Astrocyte (in vitro differentiated cells and primary cell): ENCODE data around the gene SYCP2. TPM values are rescaled to one million over a fixed set of nuclear protein-coding genes. Genes with fewer than 3 reads are reported as not detected.

Source experiments
- DNase-seq: peaks from one replicate; pipeline ENCODE4 v3.0.0-alpha.2; 2010; ENCODE audit warnings: low read depth
- FAIRE-seq: peaks from 2 replicates; lab custom pipeline; 2011; peaks lifted over from hg19 to GRCh38; lab: Jason Lieb, UNC
- H2AFZ ChIP-seq: 2 replicates; pipeline ENCODE4 v1.6.0; 2012; ENCODE audit warnings: low read depth, low read length, inconsistent platforms
- H3K27ac ChIP-seq: 2 replicates; pipeline ENCODE4 v1.5.1; 2011; ENCODE audit warnings: low read depth, low read length, inconsistent platforms
- H3K27me3 ChIP-seq: 2 replicates; pipeline ENCODE4 v1.6.0; 2011; ENCODE audit warnings: low read length, inconsistent platforms; ENCODE audit not compliant: insufficient read depth
- H3K36me3 ChIP-seq: 2 replicates; pipeline ENCODE4 v1.5.1; 2011; ENCODE audit warnings: low read length, inconsistent platforms; ENCODE audit not compliant: insufficient read depth
- H3K4me1 ChIP-seq: 2 replicates; pipeline ENCODE4 v1.5.1; 2011; ENCODE audit warnings: low read length, inconsistent platforms; ENCODE audit not compliant: insufficient read depth
- H3K4me2 ChIP-seq: 2 replicates; pipeline ENCODE4 v1.6.0; 2012; ENCODE audit warnings: low read length, inconsistent platforms
- H3K4me3 ChIP-seq: 2 replicates; pipeline ENCODE4 v1.5.1; 2011; ENCODE audit warnings: low read depth, mild to moderate bottlenecking, low read length, inconsistent platforms; ENCODE audit not compliant: insufficient read depth
- H3K79me2 ChIP-seq: 2 replicates; pipeline ENCODE4 v1.6.0; 2012; ENCODE audit warnings: mild to moderate bottlenecking, low read length, inconsistent platforms; ENCODE audit not compliant: insufficient read depth
- H3K9ac ChIP-seq: 2 replicates; pipeline ENCODE4 v1.6.0; 2012; ENCODE audit warnings: mild to moderate bottlenecking, low read length, inconsistent platforms
- H3K9me3 ChIP-seq: 2 replicates; pipeline ENCODE4 v1.5.1; 2012; ENCODE audit warnings: low read depth, mild to moderate bottlenecking, low read length, inconsistent platforms; ENCODE audit not compliant: insufficient read depth
- H4K20me1 ChIP-seq: 2 replicates; pipeline ENCODE4 v1.6.0; 2012; ENCODE audit warnings: low read length, inconsistent platforms; ENCODE audit not compliant: insufficient read depth
- H3K27ac Mint-ChIP-seq: one replicate; pipeline ENCODE4 v1.8.0; 2021; ENCODE audit warnings: mild to moderate bottlenecking, mixed read lengths; ENCODE audit not compliant: unreplicated experiment
- H3K27me3 Mint-ChIP-seq: one replicate; pipeline ENCODE4 v1.8.0; 2021; ENCODE audit warnings: low read depth, mixed read lengths; ENCODE audit not compliant: unreplicated experiment
- H3K36me3 Mint-ChIP-seq: one replicate; pipeline ENCODE4 v1.8.0; 2021; ENCODE audit warnings: low read depth, mixed read lengths; ENCODE audit not compliant: unreplicated experiment
- H3K4me1 Mint-ChIP-seq: one replicate; pipeline ENCODE4 v1.8.0; 2021; ENCODE audit warnings: low read depth, mixed read lengths; ENCODE audit not compliant: unreplicated experiment
- H3K4me3 Mint-ChIP-seq: one replicate; pipeline ENCODE4 v1.8.0; 2021; ENCODE audit warnings: mild to moderate bottlenecking, moderate library complexity, mixed read lengths; ENCODE audit not compliant: unreplicated experiment
- H3K9me3 Mint-ChIP-seq: one replicate; pipeline ENCODE4 v1.8.0; 2021; ENCODE audit warnings: mild to moderate bottlenecking, mixed read lengths; ENCODE audit not compliant: unreplicated experiment
- EZH2 ChIP-seq: IDR thresholded peaks from 2 replicates; pipeline ENCODE4 v1.6.1; 2012; ENCODE audit warnings: mild to moderate bottlenecking, low read length, inconsistent platforms; ENCODE audit not compliant: insufficient read depth
- total RNA-seq: library from RNA; stranded (reverse); gene quantifications from 2 replicates; pipeline ENCODE4 v1.2.1, GENCODE V29; 2021
- TF ChIP-seq, protein P1 (sequence below): IDR thresholded peaks from 2 replicates; pipeline ENCODE4 v1.5.1; 2011; ENCODE audit warnings: low read depth, mild to moderate bottlenecking, inconsistent platforms, low read length, moderate library complexity; ENCODE audit not compliant: insufficient read depth

SYCP2 gene
- total RNA-seq, 1 donor from 2014 or later = 0.27 TPM

DNA sequence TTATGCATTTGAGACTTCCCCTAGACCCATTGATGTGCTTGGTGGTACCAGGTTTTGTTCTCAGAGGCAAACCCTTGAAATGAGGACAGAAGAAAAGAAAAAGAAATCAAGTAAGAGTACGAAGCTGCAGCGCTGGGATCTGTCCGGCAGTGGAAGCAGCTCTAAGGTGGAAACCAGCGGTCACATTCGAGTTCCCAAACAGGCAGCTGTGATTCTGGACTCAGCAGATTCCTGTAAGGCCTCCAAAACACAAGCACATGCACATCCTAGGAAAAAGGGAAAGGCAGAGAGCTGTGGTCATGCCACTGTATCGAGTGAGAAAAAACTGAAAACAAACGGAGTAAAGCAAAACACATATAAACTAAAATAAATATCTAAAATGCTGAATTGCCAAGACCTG lies 11.3 kb upstream of the SYCP2 start:
- no peak overlapping the region for H3K4me3 ChIP-seq
- H3K36me3 ChIP-seq = peaks cover 9% of the 10 kb centered on the region
- no peaks in the 10 kb centered on the region for H3K9me3 ChIP-seq
- no peak for DNase-seq
- Mint-ChIP-seq H3K36me3 (no peaks in the 10 kb centered on the region), H3K4me1 (peaks cover 23% of the 10 kb centered on the region), H3K9me3 (no peaks in the 10 kb centered on the region), H3K27ac (no peak overlapping the region), H3K27me3 (no peaks in the 10 kb centered on the region), H3K4me3 (no peak overlapping the region)
- no peaks in the 10 kb centered on the region for H4K20me1 ChIP-seq
- H3K27me3 ChIP-seq = no peaks in the 10 kb centered on the region
- peaks cover 12% of the 10 kb centered on the region for H3K79me2 ChIP-seq
- H3K4me1 ChIP-seq = no peaks in the 10 kb centered on the region
- H3K4me2 ChIP-seq = no peak overlapping the region
- TF ChIP-seq, protein P1, sequence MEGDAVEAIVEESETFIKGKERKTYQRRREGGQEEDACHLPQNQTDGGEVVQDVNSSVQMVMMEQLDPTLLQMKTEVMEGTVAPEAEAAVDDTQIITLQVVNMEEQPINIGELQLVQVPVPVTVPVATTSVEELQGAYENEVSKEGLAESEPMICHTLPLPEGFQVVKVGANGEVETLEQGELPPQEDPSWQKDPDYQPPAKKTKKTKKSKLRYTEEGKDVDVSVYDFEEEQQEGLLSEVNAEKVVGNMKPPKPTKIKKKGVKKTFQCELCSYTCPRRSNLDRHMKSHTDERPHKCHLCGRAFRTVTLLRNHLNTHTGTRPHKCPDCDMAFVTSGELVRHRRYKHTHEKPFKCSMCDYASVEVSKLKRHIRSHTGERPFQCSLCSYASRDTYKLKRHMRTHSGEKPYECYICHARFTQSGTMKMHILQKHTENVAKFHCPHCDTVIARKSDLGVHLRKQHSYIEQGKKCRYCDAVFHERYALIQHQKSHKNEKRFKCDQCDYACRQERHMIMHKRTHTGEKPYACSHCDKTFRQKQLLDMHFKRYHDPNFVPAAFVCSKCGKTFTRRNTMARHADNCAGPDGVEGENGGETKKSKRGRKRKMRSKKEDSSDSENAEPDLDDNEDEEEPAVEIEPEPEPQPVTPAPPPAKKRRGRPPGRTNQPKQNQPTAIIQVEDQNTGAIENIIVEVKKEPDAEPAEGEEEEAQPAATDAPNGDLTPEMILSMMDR = no peak
- no peak for TF ChIP-seq EZH2
- no peak overlapping the region for H3K27ac ChIP-seq
- no peak overlapping the region for H3K9ac ChIP-seq
- no peak for FAIRE-seq
- H2AFZ ChIP-seq = no peak overlapping the region

DNA sequence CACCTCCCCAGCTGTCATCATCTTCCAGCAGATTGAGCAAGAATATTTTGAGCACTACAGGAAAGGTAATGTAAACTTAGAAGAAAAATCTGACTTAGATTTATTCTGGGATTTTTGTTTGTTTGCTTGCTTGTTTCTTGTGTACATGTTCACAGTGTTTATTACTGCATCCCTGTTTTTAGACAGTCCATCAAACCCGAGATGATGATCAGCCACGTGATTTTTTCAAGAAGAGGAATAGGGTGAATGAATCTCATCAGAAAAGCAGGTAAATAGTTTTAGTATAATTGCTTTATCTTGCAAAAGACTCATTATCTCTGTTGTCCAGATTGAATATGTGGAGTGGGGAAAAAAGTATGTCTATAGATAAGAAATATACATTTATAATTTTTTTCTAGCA lies 8.8 kb upstream of the SYCP2 start:
- H3K27ac Mint-ChIP-seq = no peak overlapping the region
- peaks cover 15% of the 10 kb centered on the region for H3K4me1 ChIP-seq
- no peak overlapping the region for H3K27ac ChIP-seq
- peaks cover 19% of the 10 kb centered on the region for H3K79me2 ChIP-seq
- H3K9me3 ChIP-seq = no peaks in the 10 kb centered on the region
- no peak overlapping the region for H3K4me2 ChIP-seq
- no peak overlapping the region for H3K9ac ChIP-seq
- peak; percentile 32 for FAIRE-seq
- no peak overlapping the region for H3K4me3 Mint-ChIP-seq
- no peak overlapping the region for H3K4me3 ChIP-seq
- H3K27me3 Mint-ChIP-seq = no peaks in the 10 kb centered on the region
- TF ChIP-seq, protein P1 = no peak
- no peak for TF ChIP-seq EZH2
- peaks cover 10% of the 10 kb centered on the region for H4K20me1 ChIP-seq
- H3K4me1 Mint-ChIP-seq = peaks cover 39% of the 10 kb centered on the region
- no peaks in the 10 kb centered on the region for H3K9me3 Mint-ChIP-seq
- H2AFZ ChIP-seq = no peak overlapping the region
- H3K36me3 ChIP-seq = peaks cover 9% of the 10 kb centered on the region
- DNase-seq = no peak
- H3K27me3 ChIP-seq = no peaks in the 10 kb centered on the region
- H3K36me3 Mint-ChIP-seq = no peaks in the 10 kb centered on the region

DNA sequence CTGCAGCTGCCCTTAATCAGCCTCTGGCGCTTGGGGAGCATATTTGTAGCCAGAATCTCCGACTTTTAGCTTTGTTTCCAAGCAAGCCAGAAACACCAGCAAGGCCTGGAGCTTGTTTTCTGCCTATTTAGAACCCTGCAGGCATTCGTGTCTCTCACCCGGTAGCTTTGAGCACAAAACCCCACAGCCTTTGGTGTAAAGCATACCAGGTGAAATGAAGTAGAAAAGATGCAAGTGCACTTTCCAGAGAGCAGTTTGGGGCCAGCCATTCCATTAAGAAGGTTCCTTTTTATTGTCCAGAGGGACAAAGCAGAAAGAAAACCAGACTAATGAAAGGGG lies 7.5 kb upstream of the SYCP2 start:
- H3K4me1 Mint-ChIP-seq = peaks cover 35% of the 10 kb centered on the region
- H3K9ac ChIP-seq = peak overlapping the region; percentile 90
- no peak for FAIRE-seq
- no peaks in the 10 kb centered on the region for H3K36me3 Mint-ChIP-seq
- peaks cover 15% of the 10 kb centered on the region for H3K4me1 ChIP-seq
- no peaks in the 10 kb centered on the region for H3K9me3 ChIP-seq
- H3K27me3 ChIP-seq = no peaks in the 10 kb centered on the region
- no peaks in the 10 kb centered on the region for H3K27me3 Mint-ChIP-seq
- peak overlapping the region; percentile 97 for H3K4me3 Mint-ChIP-seq
- no peak for DNase-seq
- peak overlapping the region; percentile 93 for H3K27ac Mint-ChIP-seq
- peaks cover 19% of the 10 kb centered on the region for H3K79me2 ChIP-seq
- peak overlapping the region; percentile 85 for H3K27ac ChIP-seq
- H2AFZ ChIP-seq = peak overlapping the region; percentile 96
- no peak for TF ChIP-seq EZH2
- TF ChIP-seq, protein P1 = no peak
- peak overlapping the region; percentile 95 for H3K4me2 ChIP-seq
- peak overlapping the region; percentile 88 for H3K4me3 ChIP-seq
- H4K20me1 ChIP-seq = peaks cover 14% of the 10 kb centered on the region
- H3K9me3 Mint-ChIP-seq = no peaks in the 10 kb centered on the region
- H3K36me3 ChIP-seq = peaks cover 9% of the 10 kb centered on the region
